ENCODE measurements around the gene SEC61B.
"Not testable (repeated sequence)": the region's sequence is repeated elsewhere in the genome, so short reads cannot be mapped to it uniquely, and the experiment has no call there.

Gene SEC61B

GRCh38 chr9:99190597-99191283 is 31.3 kb upstream of the SEC61B start:
- FAIRE-seq = no peak
- no peak for DNase-seq (ENCODE audit: low spot score)

GRCh38 chr9:99192786-99193465 is 29.2 kb upstream of the SEC61B start:
- DNase-seq (ENCODE audit: low spot score) (no peak), FAIRE-seq (no peak)

GRCh38 chr9:99193466-99193821 is 28.6 kb upstream of the SEC61B start:
- DNase-seq (ENCODE audit: low spot score) = no peak
- no peak for FAIRE-seq

GRCh38 chr9:99196484-99196883 is 25.6 kb upstream of the SEC61B start:
- not testable (repeated sequence) for DNase-seq (ENCODE audit: low spot score); FAIRE-seq

GRCh38 chr9:99197124-99197630 is 24.9 kb upstream of the SEC61B start:
- FAIRE-seq (no peak), DNase-seq (ENCODE audit: low spot score) (no peak)

- no peak for DNase-seq (ENCODE audit: low spot score)
- FAIRE-seq = no peak
Observed at GRCh38 chr9:99197987-99198386, 24.1 kb upstream of the SEC61B start.

- DNase-seq (ENCODE audit: low spot score) = no peak
- no peak for FAIRE-seq
Observed at GRCh38 chr9:99199938-99200539, 22.0 kb upstream of the SEC61B start.

GRCh38 chr9:99201603-99202002 is 20.5 kb upstream of the SEC61B start:
- DNase-seq (ENCODE audit: low spot score) (no peak), FAIRE-seq (no peak)

- no peak for FAIRE-seq
- no peak for DNase-seq (ENCODE audit: low spot score)
Observed at GRCh38 chr9:99210572-99210971, 11.5 kb upstream of the SEC61B start.

GRCh38 chr9:99211746-99212145 is 10.3 kb upstream of the SEC61B start:
- no peak for FAIRE-seq
- DNase-seq (ENCODE audit: low spot score) = no peak

- DNase-seq (ENCODE audit: low spot score) = no peak
- no peak for FAIRE-seq
Observed at GRCh38 chr9:99213197-99213596, 8.9 kb upstream of the SEC61B start.

- FAIRE-seq = no peak
- no peak for DNase-seq (ENCODE audit: low spot score)
Observed at GRCh38 chr9:99216073-99216472, 6.0 kb upstream of the SEC61B start.

GRCh38 chr9:99220011-99220410 is 2.1 kb upstream of the SEC61B start:
- DNase-seq (ENCODE audit: low spot score) (no peak), FAIRE-seq (no peak)

- DNase-seq (ENCODE audit: low spot score) (no peak), FAIRE-seq (no peak)
Observed at GRCh38 chr9:99221266-99221620, 839 bp upstream of the SEC61B start.

GRCh38 chr9:99222416-99223270 is 561 bp downstream of the SEC61B start:
- DNase-seq (ENCODE audit: low spot score) (no peak), FAIRE-seq (no peak)

- no peak for DNase-seq (ENCODE audit: low spot score)
- FAIRE-seq = no peak
Observed at GRCh38 chr9:99224445-99224844, 2.4 kb downstream of the SEC61B start.

- DNase-seq (ENCODE audit: low spot score) = no peak
- FAIRE-seq = no peak
Observed at GRCh38 chr9:99226054-99226453, 4.0 kb downstream of the SEC61B start.

GRCh38 chr9:99230206-99230605 is 8.1 kb downstream of the SEC61B start:
- FAIRE-seq = no peak
- no peak for DNase-seq (ENCODE audit: low spot score)

- DNase-seq (ENCODE audit: low spot score) (no peak), FAIRE-seq (no peak)
Observed at GRCh38 chr9:99231711-99232110, 9.6 kb downstream of the SEC61B start.

GRCh38 chr9:99234618-99235017 is 12.5 kb downstream of the SEC61B start:
- FAIRE-seq = no peak
- DNase-seq (ENCODE audit: low spot score) = no peak

GRCh38 chr9:99235069-99235468 is 13.0 kb downstream of the SEC61B start:
- no peak for DNase-seq (ENCODE audit: low spot score)
- FAIRE-seq = no peak
